OCI-LY1 (cell line): ENCODE measurements around the gene DLGAP3.
"Not testable (repeated sequence)": the region's sequence is repeated elsewhere in the genome, so short reads cannot be mapped to it uniquely, and the experiment has no call there.

ENCODE experiments used
- H2AFZ ChIP-seq: fragments of 200-600 bp; sonication (generic), shearing (Covaris generic); 2 replicates; pipeline ENCODE4 v1.6.0; 2014; ENCODE audit warnings: antibody characterized with exemption, mild to moderate bottlenecking, low read length
- H3F3A ChIP-seq: fragments of 200-600 bp; sonication (generic), shearing (Covaris generic); 2 replicates; pipeline ENCODE4 v1.6.0; 2014; ENCODE audit warnings: mild to moderate bottlenecking, antibody characterized with exemption, low read length, moderate library complexity; ENCODE audit not compliant: insufficient read depth
- H3K27ac ChIP-seq: fragments of 200-600 bp; sonication (generic); 2 replicates; pipeline ENCODE4 v1.5.1; 2014; ENCODE audit warnings: low read length, mixed run types, mild to moderate bottlenecking, low read depth; ENCODE audit not compliant: poor library complexity, severe bottlenecking
- H3K27me3 ChIP-seq: fragments of 200-600 bp; sonication (generic); 2 replicates; pipeline ENCODE4 v1.6.0; 2014; ENCODE audit warnings: antibody characterized with exemption, mild to moderate bottlenecking, low read length, moderate library complexity; ENCODE audit not compliant: insufficient read depth
- H3K36me3 ChIP-seq: fragments of 200-600 bp; sonication (generic); 2 replicates; pipeline ENCODE4 v1.6.1; 2014; ENCODE audit warnings: mild to moderate bottlenecking, antibody characterized with exemption, low read length, moderate library complexity, mixed read lengths; ENCODE audit not compliant: insufficient read depth
- H3K4me1 ChIP-seq: fragments of 200-600 bp; sonication (generic); 2 replicates; pipeline ENCODE4 v1.5.1; 2014; ENCODE audit warnings: mild to moderate bottlenecking, low read length, moderate library complexity; ENCODE audit not compliant: insufficient read depth, severe bottlenecking
- H3K4me2 ChIP-seq: fragments of 200-600 bp; sonication (generic), shearing (Covaris generic); 2 replicates; pipeline ENCODE4 v1.6.1; 2014; ENCODE audit warnings: low read length
- H3K4me3 ChIP-seq: fragments of 200-600 bp; sonication (generic); 2 replicates; pipeline ENCODE4 v1.5.1; 2014; ENCODE audit warnings: low read length, low read depth, mild to moderate bottlenecking, mixed read lengths; ENCODE audit not compliant: poor library complexity, severe bottlenecking
- H3K79me2 ChIP-seq: fragments of 200-600 bp; shearing (Covaris generic); 2 replicates; pipeline ENCODE4 v1.6.1; 2016; ENCODE audit warnings: mixed run types, low read length, mixed read lengths; ENCODE audit not compliant: insufficient read depth
- H3K9ac ChIP-seq: fragments of 200-600 bp; sonication (generic), shearing (Covaris generic); 2 replicates; pipeline ENCODE4 v1.6.1; 2014; ENCODE audit warnings: mild to moderate bottlenecking, low read length, mixed read lengths
- H3K9me2 ChIP-seq: fragments of 200-600 bp; sonication (generic), shearing (Covaris generic); 2 replicates; pipeline ENCODE4 v1.6.1; 2014; ENCODE audit warnings: low read depth, mild to moderate bottlenecking, low read length, mixed read lengths
- H3K9me3 ChIP-seq: fragments of 200-600 bp; shearing (Covaris generic); 2 replicates; pipeline ENCODE4 v1.6.1; 2014; ENCODE audit warnings: low read length, mixed read lengths
- H4K20me1 ChIP-seq: fragments of 200-600 bp; sonication (generic), shearing (Covaris generic); 2 replicates; pipeline ENCODE4 v1.6.0; 2016; ENCODE audit warnings: mild to moderate bottlenecking, low read length; ENCODE audit not compliant: insufficient read depth
- CTCF ChIP-seq: fragments of 200-600 bp; sonication (generic), shearing (Covaris generic); IDR thresholded peaks from 2 replicates; pipeline ENCODE4 v1.5.1; 2017; ENCODE audit warnings: mild to moderate bottlenecking, antibody characterized with exemption, low read length, moderate library complexity, mixed read lengths
- EZH2 ChIP-seq: fragments of 200-600 bp; sonication (generic), shearing (Covaris generic); IDR thresholded peaks from 2 replicates; pipeline ENCODE4 v1.8.0; 2017; ENCODE audit warnings: borderline replicate concordance, mixed run types, mild to moderate bottlenecking, antibody characterized with exemption, low read length, moderate library complexity, mixed read lengths

DLGAP3 gene

GRCh38 chr1:34824817-34825454 is 104.5 kb downstream of the DLGAP3 start:
- H3K27me3 ChIP-seq: no peaks in the 10 kb centered on the region
- no peaks in the 10 kb centered on the region for H3K4me1 ChIP-seq
- H3K4me2 ChIP-seq: no peak overlapping the region
- no peak overlapping the region for H3K9ac ChIP-seq
- no peaks in the 10 kb centered on the region for H3K9me3 ChIP-seq
- H3K4me3 ChIP-seq: no peak overlapping the region
- no peaks in the 10 kb centered on the region for H3K36me3 ChIP-seq
- H4K20me1 ChIP-seq: no peaks in the 10 kb centered on the region
- H2AFZ ChIP-seq: no peak overlapping the region
- H3K9me2 ChIP-seq: no peaks in the 10 kb centered on the region
- H3K79me2 ChIP-seq: no peaks in the 10 kb centered on the region
- no peaks in the 10 kb centered on the region for H3F3A ChIP-seq
- no peak overlapping the region for H3K27ac ChIP-seq
- TF ChIP-seq CTCF (no peak), EZH2 (no peak)

GRCh38 chr1:34822202-34822601 is 107.2 kb downstream of the DLGAP3 start:
- H3K79me2 ChIP-seq: no peaks in the 10 kb centered on the region
- no peak overlapping the region for H3K9ac ChIP-seq
- H3K4me2 ChIP-seq: no peak overlapping the region
- H3K27me3 ChIP-seq: no peaks in the 10 kb centered on the region
- H2AFZ ChIP-seq: no peak overlapping the region
- no peaks in the 10 kb centered on the region for H3K9me3 ChIP-seq
- H3K4me3 ChIP-seq: no peak overlapping the region
- no peaks in the 10 kb centered on the region for H3K4me1 ChIP-seq
- TF ChIP-seq EZH2 (no peak), CTCF (no peak)
- no peaks in the 10 kb centered on the region for H3K9me2 ChIP-seq
- no peak overlapping the region for H3K27ac ChIP-seq
- no peaks in the 10 kb centered on the region for H4K20me1 ChIP-seq
- no peaks in the 10 kb centered on the region for H3K36me3 ChIP-seq
- H3F3A ChIP-seq: no peaks in the 10 kb centered on the region

GRCh38 chr1:34818862-34819261 is 110.6 kb downstream of the DLGAP3 start:
- not testable (repeated sequence) for H4K20me1 ChIP-seq, H3K79me2 ChIP-seq, H3K27me3 ChIP-seq, H3K9ac ChIP-seq, H3K9me3 ChIP-seq, H3K4me1 ChIP-seq, H2AFZ ChIP-seq, H3K4me3 ChIP-seq, H3K36me3 ChIP-seq, H3K4me2 ChIP-seq, H3K9me2 ChIP-seq, H3K27ac ChIP-seq, H3F3A ChIP-seq

- Histone ChIP-seq H3K27ac (no peak overlapping the region), H3K27me3 (no peaks in the 10 kb centered on the region), H4K20me1 (no peaks in the 10 kb centered on the region), H3K4me2 (no peak overlapping the region), H3K4me3 (no peak overlapping the region), H3K4me1 (no peaks in the 10 kb centered on the region), H3F3A (no peaks in the 10 kb centered on the region), H2AFZ (no peak overlapping the region), H3K9ac (no peak overlapping the region), H3K79me2 (no peaks in the 10 kb centered on the region), H3K9me3 (no peaks in the 10 kb centered on the region), H3K9me2 (no peaks in the 10 kb centered on the region), H3K36me3 (no peaks in the 10 kb centered on the region)
- no peak for TF ChIP-seq CTCF
- TF ChIP-seq EZH2: no peak
These were observed 112.7 kb downstream of the DLGAP3 start for GRCh38 chr1:34816778-34817177.
